Tibial nerve (tissue), 3 donors: ENCODE measurements around the gene MEF2C.

Experiments
- CTCF ChIP-seq, 5 experiments: fragments of 200-600 bp in 3 of 5; fragments of 450-650 bp in 2 of 5; sonication (generic) in 3 of 5; IDR thresholded peaks; one replicate each; pipeline ENCODE4 v1.5.1; 2016 to 2019; ENCODE audit warnings: antibody characterized with exemption in 5 of 5, mild to moderate bottlenecking in 3 of 5, moderate library complexity in 2 of 5
- POLR2A ChIP-seq, 2 donors: fragments of 450-650 bp; IDR thresholded peaks; one replicate each; pipeline ENCODE4 v1.6.1; 2017; ENCODE audit warnings: antibody characterized with exemption in 2 of 2, mild to moderate bottlenecking in 2 of 2, moderate library complexity in 2 of 2

GRCh38 chr5:88682881-88683361, 200.1 kb downstream of the MEF2C start:
- TF ChIP-seq CTCF (IDR thresholded peaks at IDR 0.05) (no peak), POLR2A (IDR thresholded peaks at IDR 0.05) (no peak)
